Adrenal gland (tissue), 5 donors: ENCODE data around the gene PCDH9.

Experiments used
- CTCF ChIP-seq, 6 experiments: fragments of 450-650 bp in 4 of 6; fragments of 200-600 bp in 2 of 6; sonication (generic) in 1 of 6; IDR thresholded peaks; 1 replicate in 5 of 6; 2 replicates in 1 of 6; pipeline versions ENCODE4 v1.5.1 to v1.8.0; 2016 to 2021; ENCODE audit warnings: antibody characterized with exemption in 6 of 6, mild to moderate bottlenecking in 2 of 6, moderate library complexity in 1 of 6
- POLR2A ChIP-seq, 2 donors: fragments of 450-650 bp; IDR thresholded peaks; one replicate each; pipeline ENCODE4 v1.6.1; 2017; ENCODE audit warnings: antibody characterized with exemption in 2 of 2, mild to moderate bottlenecking in 2 of 2, moderate library complexity in 1 of 2
- donor health status: DM: no; HTN: no; CAD: no.

GRCh38 chr13:67275351-67275960 lies 45.3 kb upstream of the PCDH9 start:
- TF ChIP-seq POLR2A (IDR thresholded peaks at IDR 0.05) (no peak), CTCF (IDR thresholded peaks at IDR 0.05) (no peak)
